Left lung (tissue), 10 donors: Measurements from ENCODE around the gene KCTD6. TPM values are rescaled to one million over a fixed set of nuclear protein-coding genes. Genes with fewer than 3 reads are reported as not detected.

ENCODE experiments used
- ATAC-seq: fragments of 200-7000 bp; cut with Tn5 transposase; one replicate; pipeline ENCODE4 v1.9.1; 2020; ENCODE audit warnings: moderate library complexity
- DNase-seq, 4 donors: peaks; one replicate each; pipeline ENCODE4 v3.0.0-alpha.2; 2013 to 2020
- H3K27ac ChIP-seq, 2 donors: fragments of 200-600 bp; sonication (generic) in 1 of 2; one replicate each; pipeline versions ENCODE4 v1.5.0 to v1.8.0; 2020 to 2021
- H3K27me3 ChIP-seq, 2 donors: fragments of 200-600 bp; sonication (generic) in 1 of 2; one replicate each; pipeline versions ENCODE4 v1.5.0 to v1.8.0; 2020 to 2021
- H3K36me3 ChIP-seq, 2 donors: fragments of 200-600 bp; sonication (generic) in 1 of 2; one replicate each; pipeline versions ENCODE4 v1.5.0 to v1.8.0; 2020 to 2021
- H3K4me1 ChIP-seq, 2 donors: fragments of 200-600 bp; one replicate each; pipeline ENCODE4 v1.8.0; 2021
- H3K4me3 ChIP-seq, 2 donors: fragments of 200-600 bp; sonication (generic) in 1 of 2; one replicate each; pipeline versions ENCODE4 v1.5.0 to v1.8.0; 2020 to 2021; ENCODE audit warnings: mild to moderate bottlenecking in 1 of 2
- H3K9me3 ChIP-seq, 2 donors: fragments of 200-600 bp; sonication (generic) in 1 of 2; one replicate each; pipeline versions ENCODE4 v1.5.0 to v1.8.0; 2020 to 2021
- CTCF ChIP-seq, 2 donors: fragments of 200-600 bp; sonication (generic) in 1 of 2; IDR thresholded peaks; one replicate each; pipeline versions ENCODE4 v1.5.0 to v1.8.0; 2021; ENCODE audit warnings: antibody characterized with exemption in 2 of 2
- intact Hi-C, 2 donors: fragments of 100-400 bp; cut with DNase I; formaldehyde crosslinking; loops; one replicate each; pipeline versions ENCODE4 v1.11.2 to v1.14.2; 2022
- polyA plus RNA-seq, 6 donors: library from polyadenylated mRNA; unstranded; fragments of 120-200 nt; gene quantifications; one replicate each; pipeline ENCODE4 v1.2.1, GENCODE V29; 2013; ENCODE audit not compliant: insufficient read length in 6 of 6
- total RNA-seq, 2 donors: library from RNA; stranded (reverse); fragmentation: NEBNext Ultra II Directional; extraction: Animal tissue kit (Norgen Biotek cat#: 25700); gene quantifications; one replicate each; pipeline ENCODE4 v1.2.1, GENCODE V29; 2021
- donor health status: DM: no; HTN: yes; CAD: no.
- donor health status: DM: no; HTN: no; CAD: no.

The KCTD6 gene
- total and polyA plus RNA-seq, 8 donors, result 8.1 to 19.2 (median 16.8) TPM

DNA sequence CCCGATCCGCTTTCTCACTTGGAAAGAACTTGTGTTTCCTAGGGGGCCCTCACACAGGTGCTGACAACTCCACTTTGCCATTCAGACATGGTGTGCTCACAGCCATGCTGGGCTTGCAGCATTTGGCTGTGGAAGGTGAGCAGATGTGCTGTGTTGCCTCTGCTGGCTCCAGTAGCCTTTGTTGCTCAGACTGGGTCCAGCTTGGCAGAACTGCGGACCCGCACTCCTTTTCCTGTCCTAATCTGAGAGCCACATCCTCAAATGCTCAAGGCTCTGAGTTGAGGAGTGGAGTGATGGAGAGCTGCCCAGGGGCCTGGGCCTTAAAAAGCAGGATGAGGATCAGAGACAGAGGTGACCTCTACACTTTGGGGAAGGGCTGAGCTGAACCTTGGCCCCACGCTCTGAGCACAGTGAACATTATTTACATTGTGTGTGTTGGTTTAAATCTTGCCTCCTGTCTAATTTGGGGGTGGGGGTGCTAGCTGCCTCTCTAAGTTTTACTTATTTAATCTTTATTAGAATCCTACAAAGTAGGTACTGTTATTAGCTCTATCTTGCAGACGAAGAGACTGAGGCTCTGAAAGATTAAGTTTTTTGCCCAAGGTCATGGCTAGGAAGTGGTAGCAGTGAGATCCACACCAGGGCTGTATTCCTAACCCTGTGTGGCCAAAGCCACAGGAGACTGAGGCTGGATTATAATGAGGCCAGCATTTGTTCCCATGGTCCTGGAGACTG is 27.9 kb downstream of the KCTD6 start:
- intact Hi-C loops, result no loop called here
- Histone ChIP-seq H3K36me3 (peaks cover 0 to 4% of the 10 kb centered on the region in 2 donors), H3K27ac (no peak overlapping the region), H3K4me3 (no peak overlapping the region), H3K9me3 (no peaks in the 10 kb centered on the region), H3K27me3 (no peaks in the 10 kb centered on the region), H3K4me1 (no peaks in the 10 kb centered on the region)
- TF ChIP-seq CTCF (IDR thresholded peaks at IDR 0.05), result no peak
- ATAC-seq (no peak), DNase-seq (no peak)

DNA sequence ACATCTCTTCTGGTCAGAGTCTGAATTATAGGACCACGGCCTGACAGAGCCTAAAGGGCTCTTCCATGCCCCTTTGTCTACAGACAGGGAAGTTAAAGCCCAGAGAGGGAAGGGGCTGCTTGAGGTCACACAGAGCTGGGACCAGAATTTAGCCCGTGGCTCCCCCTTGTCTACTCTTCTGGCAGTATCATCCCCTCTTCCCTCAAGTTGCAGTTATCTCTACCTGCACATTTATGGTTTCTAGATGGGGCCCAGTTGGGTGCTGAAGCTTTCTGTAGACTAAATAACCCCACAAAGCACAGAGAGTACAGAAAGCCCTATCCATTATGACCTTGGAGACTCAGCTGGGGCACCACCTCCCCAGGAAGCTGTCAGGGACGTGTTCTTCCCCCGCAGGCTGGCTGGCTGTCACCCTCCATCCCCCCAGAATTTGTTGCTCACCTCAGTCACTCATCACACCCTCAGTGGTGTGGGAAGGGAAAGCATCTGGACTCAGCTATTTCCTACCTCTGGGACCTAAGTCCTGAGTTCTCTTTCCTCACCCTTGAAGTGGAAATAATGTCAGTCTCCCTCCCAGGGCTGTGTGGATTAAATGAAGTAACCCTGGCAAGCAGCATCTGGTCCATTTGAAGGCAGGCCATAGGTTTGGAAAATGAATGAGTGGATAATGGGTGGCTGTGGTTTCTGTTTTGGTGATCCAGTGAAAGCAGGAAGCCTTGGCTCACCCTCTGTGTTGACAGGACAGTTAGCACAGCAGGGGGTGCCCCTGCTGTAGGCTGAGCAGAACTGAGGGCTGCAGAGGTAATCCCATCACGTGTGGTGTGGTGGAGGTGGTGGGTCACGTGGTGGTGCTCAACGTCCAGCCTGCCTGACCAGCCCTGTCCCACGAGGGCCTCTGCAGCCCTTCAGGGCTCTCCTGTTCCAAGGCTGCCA is 28.8 kb downstream of the KCTD6 start:
- no peaks in the 10 kb centered on the region for H3K27me3 ChIP-seq
- H3K4me1 ChIP-seq, result no peaks in the 10 kb centered on the region
- peaks cover 0 to 4% of the 10 kb centered on the region in 2 donors for H3K36me3 ChIP-seq
- no peak overlapping the region for H3K4me3 ChIP-seq
- no peak overlapping the region for H3K27ac ChIP-seq
- no peak for DNase-seq
- TF ChIP-seq CTCF (IDR thresholded peaks at IDR 0.05), result no peak
- ATAC-seq, result no peak
- intact Hi-C loops, result no loop called here
- H3K9me3 ChIP-seq, result no peaks in the 10 kb centered on the region

GRCh38 chr3:58521336-58521670 is 29.4 kb downstream of the KCTD6 start:
- H3K36me3 ChIP-seq, result peaks cover 0 to 4% of the 10 kb centered on the region in 2 donors
- intact Hi-C loops, result no loop called here
- H3K4me3 ChIP-seq, result no peak overlapping the region
- H3K4me1 ChIP-seq, result peaks cover 0 to 6% of the 10 kb centered on the region in 2 donors
- H3K27ac ChIP-seq, result no peak overlapping the region
- ATAC-seq (no peak), DNase-seq (no peak)
- no peak for TF ChIP-seq CTCF (IDR thresholded peaks at IDR 0.05)
- H3K9me3 ChIP-seq, result no peaks in the 10 kb centered on the region
- H3K27me3 ChIP-seq, result no peaks in the 10 kb centered on the region

DNA sequence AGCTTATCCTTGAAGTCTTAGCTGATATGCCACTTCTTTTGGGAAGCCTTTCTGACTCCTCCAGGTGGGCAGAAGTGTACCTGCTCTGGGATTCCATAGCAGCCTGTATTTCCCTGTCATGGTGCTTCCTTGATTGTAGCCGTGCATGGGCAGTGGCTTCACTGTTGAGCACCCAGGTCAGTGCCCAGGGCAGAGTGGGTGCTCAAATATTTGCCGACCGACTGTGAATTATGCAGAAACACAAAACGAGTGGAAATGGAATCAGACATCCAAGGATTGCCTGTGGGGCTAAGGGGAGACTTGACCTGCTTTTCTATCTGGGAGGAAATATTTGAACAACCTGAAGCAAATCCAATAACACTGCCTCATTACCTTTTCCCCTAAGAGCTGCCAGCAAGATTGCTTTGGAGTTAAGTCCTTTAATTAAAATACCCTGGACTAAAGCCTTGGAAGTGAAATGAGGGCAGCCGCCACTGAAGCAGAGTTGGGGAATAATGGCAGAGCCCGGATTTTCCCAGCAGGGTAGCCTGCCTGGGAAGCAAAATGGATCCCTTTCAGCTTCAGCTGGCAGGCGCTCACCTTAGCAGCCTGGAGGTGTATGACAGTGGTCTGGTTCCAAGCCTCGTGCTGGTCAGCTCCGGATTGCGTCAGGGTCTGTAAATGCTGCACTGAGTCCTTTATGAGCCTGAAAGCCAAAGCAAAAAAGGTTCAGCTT is 30.2 kb downstream of the KCTD6 start:
- Histone ChIP-seq H3K27ac (no peak overlapping the region), H3K4me3 (no peak overlapping the region), H3K27me3 (no peaks in the 10 kb centered on the region), H3K4me1 (peaks cover 0 to 13% of the 10 kb centered on the region in 2 donors), H3K36me3 (peaks cover 0 to 2% of the 10 kb centered on the region in 2 donors), H3K9me3 (no peaks in the 10 kb centered on the region)
- intact Hi-C loops, result no loop called here
- peak; percentile 38 for ATAC-seq
- DNase-seq, result no peak
- no peak for TF ChIP-seq CTCF (IDR thresholded peaks at IDR 0.05)
